H1 (cell line): Measurements from ENCODE around the gene DHRS7B. TPM values are rescaled to one million over a fixed set of nuclear protein-coding genes. Genes with fewer than 3 reads are reported as not detected.

Experiments used
- CTCF ChIA-PET: fragments of 300-600 bp; sonication (Branson Sonifier 250); formaldehyde crosslinking; loops from one replicate; lab custom pipeline; 2021; ENCODE audit not compliant: partially characterized antibody; lab: Charles Lee
- POLR2A ChIA-PET: fragments of 300-600 bp; sonication (Branson Sonifier 250); formaldehyde crosslinking; loops from one replicate; lab custom pipeline; 2021; ENCODE audit warnings: inconsistent platforms; ENCODE audit not compliant: partially characterized antibody; lab: Charles Lee
- DNase-seq, 2 experiments: peaks; one replicate each; pipeline versions ENCODE4 v3.0.0 to v3.0.0-alpha.2; 2010 to 2022; ENCODE audit warnings: low spot score in 2 of 2, low read depth in 1 of 2, mixed read lengths in 1 of 2
- FAIRE-seq: peaks from 2 replicates; lab custom pipeline; 2011; peaks lifted over from hg19 to GRCh38; lab: Jason Lieb, UNC
- H2AFZ ChIP-seq: 2 replicates; pipeline ENCODE4 v1.8.1; 2012; ENCODE audit warnings: low read length, inconsistent platforms
- H2AK5ac ChIP-seq: 2 replicates; pipeline ENCODE4 v1.6.1; 2013; ENCODE audit warnings: low read depth, low read length
- H2BK120ac ChIP-seq: replicated peaks from 2 replicates; pipeline ENCODE3; 2013; ENCODE audit warnings: low read depth, low read length, inconsistent platforms
- H2BK12ac ChIP-seq: 2 replicates; pipeline ENCODE4 v1.6.1; 2013; ENCODE audit warnings: low read depth, low read length
- H2BK15ac ChIP-seq: 2 replicates; pipeline ENCODE4 v1.6.1; 2013; ENCODE audit warnings: low read length
- H2BK20ac ChIP-seq: 2 replicates; pipeline ENCODE4 v1.6.1; 2013; ENCODE audit warnings: low read length
- H2BK5ac ChIP-seq: 2 replicates; pipeline ENCODE4 v1.6.1; 2013; ENCODE audit warnings: low read depth, low read length
- H3K14ac ChIP-seq: 2 replicates; pipeline ENCODE4 v1.6.1; 2013; ENCODE audit warnings: inconsistent platforms; ENCODE audit not compliant: insufficient read length
- H3K18ac ChIP-seq: 2 replicates; pipeline ENCODE4 v1.6.1; 2013; ENCODE audit warnings: low read length; ENCODE audit errors: extremely low read depth
- H3K23ac ChIP-seq: 2 replicates; pipeline ENCODE4 v1.6.1; 2013; ENCODE audit warnings: inconsistent platforms; ENCODE audit not compliant: insufficient read length
- H3K23me2 ChIP-seq: 2 replicates; pipeline ENCODE4 v1.6.1; 2013; ENCODE audit warnings: low read depth, low read length
- H3K27ac ChIP-seq: 2 replicates; pipeline ENCODE4 v1.6.1; 2011; ENCODE audit warnings: low read depth, low read length, inconsistent platforms
- H3K27me3 ChIP-seq, 4 experiments: replicated peaks in 1 of 4; 1 replicate in 1 of 4; 2 replicates in 3 of 4; pipeline versions ENCODE4 v1.6.1 to v1.8.1; 2011 to 2013; ENCODE audit warnings: low read length in 3 of 4, mild to moderate bottlenecking in 3 of 4, inconsistent platforms in 2 of 4, mixed read lengths in 2 of 4, moderate library complexity in 1 of 4; ENCODE audit not compliant: control insufficient read depth in 3 of 4, insufficient read depth in 3 of 4; ENCODE audit errors: extremely low read depth in 1 of 4
- H3K36me3 ChIP-seq, 4 experiments: 2 replicates each; pipeline versions ENCODE4 v1.6.1 to v1.8.1; 2011 to 2013; ENCODE audit warnings: mild to moderate bottlenecking in 4 of 4, low read length in 3 of 4, moderate library complexity in 2 of 4, control low read depth in 1 of 4, inconsistent platforms in 1 of 4; ENCODE audit not compliant: insufficient read depth in 4 of 4, control insufficient read depth in 2 of 4
- H3K4ac ChIP-seq: replicated peaks from 2 replicates; pipeline ENCODE3; 2013; ENCODE audit warnings: low read length, low read depth, mixed read lengths, inconsistent platforms; ENCODE audit not compliant: insufficient read length
- H3K4me1 ChIP-seq, 4 experiments: replicated peaks in 1 of 4; 1 replicate in 1 of 4; 2 replicates in 3 of 4; pipeline versions ENCODE4 v1.6.1 to v1.8.1; 2011 to 2013; ENCODE audit warnings: low read length in 3 of 4, inconsistent platforms in 2 of 4, mixed read lengths in 1 of 4; ENCODE audit not compliant: insufficient read depth in 4 of 4, control insufficient read depth in 3 of 4
- H3K4me2 ChIP-seq, 2 experiments: 2 replicates each; pipeline versions ENCODE4 v1.6.1 to v1.8.1; 2011 to 2013; ENCODE audit warnings: low read depth in 2 of 2, low read length in 2 of 2, control low read depth in 1 of 2, inconsistent platforms in 1 of 2, mild to moderate bottlenecking in 1 of 2; ENCODE audit not compliant: insufficient read depth in 1 of 2
- H3K4me3 ChIP-seq, 4 experiments: fragments of 200-600, 300-600 bp in 1 of 4; sonication (generic), shearing (Covaris generic), sonication (Bioruptor Twin) in 1 of 4; 2 replicates each; pipeline versions ENCODE4 v1.5.1 to v1.8.1; 2011 to 2016; ENCODE audit warnings: low read length in 4 of 4, low read depth in 3 of 4, control low read depth in 2 of 4, inconsistent platforms in 2 of 4, mild to moderate bottlenecking in 2 of 4, mixed read lengths in 1 of 4, moderate library complexity in 1 of 4; ENCODE audit not compliant: insufficient read depth in 2 of 4; ENCODE audit errors: extremely low read depth in 1 of 4
- H3K56ac ChIP-seq: replicated peaks from 2 replicates; pipeline ENCODE3; 2013; ENCODE audit warnings: low read depth, mild to moderate bottlenecking, mixed read lengths, low read length, inconsistent platforms; ENCODE audit not compliant: insufficient read length
- H3K79me1 ChIP-seq: 2 replicates; pipeline ENCODE4 v1.6.1; 2013; ENCODE audit warnings: low read depth, low read length, control low read depth
- H3K79me2 ChIP-seq, 2 experiments: 2 replicates each; pipeline versions ENCODE4 v1.6.1 to v1.8.1; 2012 to 2013; ENCODE audit warnings: low read length in 2 of 2, mild to moderate bottlenecking in 2 of 2, inconsistent platforms in 1 of 2; ENCODE audit not compliant: insufficient read depth in 2 of 2, control insufficient read depth in 1 of 2
- H3K9ac ChIP-seq, 4 experiments: replicated peaks in 1 of 4; 1 replicate in 1 of 4; 2 replicates in 3 of 4; pipeline versions ENCODE4 v1.6.1 to v1.8.1; 2011 to 2013; ENCODE audit warnings: low read depth in 3 of 4, low read length in 3 of 4, control low read depth in 2 of 4, mild to moderate bottlenecking in 2 of 4, moderate library complexity in 2 of 4, inconsistent platforms in 1 of 4; ENCODE audit errors: extremely low read depth in 1 of 4
- H3K9me3 ChIP-seq, 2 experiments: 2 replicates each; pipeline versions ENCODE4 v1.6.1 to v1.8.1; 2012 to 2013; ENCODE audit warnings: mild to moderate bottlenecking in 2 of 2, moderate library complexity in 2 of 2, control low read depth in 1 of 2, inconsistent platforms in 1 of 2, low read depth in 1 of 2, low read length in 1 of 2, mixed read lengths in 1 of 2; ENCODE audit not compliant: insufficient read depth in 2 of 2
- H4K20me1 ChIP-seq, 2 experiments: replicated peaks in 1 of 2; 2 replicates each; pipeline versions ENCODE3 to v1.8.1; 2011 to 2013; ENCODE audit warnings: inconsistent platforms in 2 of 2, low read length in 2 of 2, mild to moderate bottlenecking in 1 of 2; ENCODE audit not compliant: insufficient read depth in 2 of 2, control insufficient read depth in 1 of 2
- H4K5ac ChIP-seq: 2 replicates; pipeline ENCODE4 v1.6.1; 2013; ENCODE audit warnings: low read length, low read depth, mixed read lengths, inconsistent platforms; ENCODE audit not compliant: insufficient read length
- H4K8ac ChIP-seq: 2 replicates; pipeline ENCODE4 v1.8.0; 2013; ENCODE audit warnings: mild to moderate bottlenecking, moderate library complexity, low read length, inconsistent platforms; ENCODE audit not compliant: insufficient read depth; ENCODE audit errors: extremely low read depth
- H4K91ac ChIP-seq: replicated peaks from 2 replicates; pipeline ENCODE3; 2013; ENCODE audit warnings: low read length, mixed read lengths, inconsistent platforms; ENCODE audit not compliant: insufficient read length
- ATF3 ChIP-seq: IDR thresholded peaks from 2 replicates; pipeline ENCODE4 v1.6.1; 2011; ENCODE audit warnings: low read depth, mild to moderate bottlenecking, low read length; ENCODE audit not compliant: insufficient read depth
- CBX5 ChIP-seq: fragments of 300-800, 300-1000 bp; sonication (generic); IDR thresholded peaks from 2 replicates; pipeline ENCODE4 v1.7.1; 2016; ENCODE audit warnings: antibody characterized with exemption, low read length, low read depth
- EP300 ChIP-seq, 2 experiments: IDR thresholded peaks; 1 replicate in 1 of 2; 2 replicates in 1 of 2; pipeline ENCODE4 v1.6.1; 2011 to 2012; ENCODE audit warnings: low read depth in 2 of 2, low read length in 2 of 2, mild to moderate bottlenecking in 2 of 2, borderline replicate concordance in 1 of 2, inconsistent platforms in 1 of 2, moderate library complexity in 1 of 2
- JUN ChIP-seq: IDR thresholded peaks from 2 replicates; pipeline ENCODE4 v1.6.1; 2011; ENCODE audit warnings: low read depth, mild to moderate bottlenecking, improper control_type of control experiment, low read length
- JUND ChIP-seq: IDR thresholded peaks from 2 replicates; pipeline ENCODE4 v1.6.1; 2011; ENCODE audit warnings: mild to moderate bottlenecking, improper control_type of control experiment, low read length
- KDM4A ChIP-seq: IDR thresholded peaks from one replicate; pipeline ENCODE4 v1.7.1; 2012; ENCODE audit warnings: low read depth, mild to moderate bottlenecking, moderate library complexity, low read length, inconsistent platforms; ENCODE audit not compliant: severe bottlenecking
- NRF1 ChIP-seq: IDR thresholded peaks from 2 replicates; pipeline ENCODE4 v1.6.1; 2011; ENCODE audit warnings: mild to moderate bottlenecking, low read depth, low read length, improper control_type of control experiment
- PHF8 ChIP-seq: fragments of 200-600 bp; sonication (generic); conservative IDR thresholded peaks from 2 replicates; pipeline ENCODE4 v1.7.1; 2012; ENCODE audit warnings: low read depth, mild to moderate bottlenecking, inconsistent platforms, low read length, moderate library complexity
- SP1 ChIP-seq: IDR thresholded peaks from 2 replicates; pipeline ENCODE4 v1.6.1; 2011; ENCODE audit warnings: low read depth, low read length
- TBP ChIP-seq: IDR thresholded peaks from 2 replicates; pipeline ENCODE4 v1.6.1; 2011; ENCODE audit warnings: low read depth, low read length, improper control_type of control experiment
- WGBS, 2 experiments: shearing (Covaris generic) in 1 of 2; methylation state at CpG; one replicate each; pipeline versions ENCODE4 v1.1.6 to v1.1.7; 2013 to 2015; ENCODE audit warnings: low lambda C conversion rate in 2 of 2, mixed read lengths in 2 of 2, inconsistent platforms in 1 of 2, low coverage in 1 of 2, missing lambda C conversion rate in 1 of 2; ENCODE audit not compliant: insufficient replicate concordance in 2 of 2, insufficient coverage in 1 of 2, insufficient read length in 1 of 2; ENCODE audit errors: extremely low coverage in 1 of 2, missing lambda C conversion rate in 1 of 2; 5-methylcytosine and 5-hydroxymethylcytosine counted together
- polyA plus RNA-seq, 7 experiments: library from polyadenylated mRNA; depleted of rRNA in 3 of 7; stranded (reverse) in 5 of 7; unstranded in 2 of 7; fragments of >200 nt in 5 of 7; fragments of 200-250 nt in 2 of 7; gene quantifications; 1 replicate in 5 of 7; 2 replicates in 1 of 7; 4 replicates in 1 of 7; pipeline versions ENCODE4 v1.2.1 to v1.2.3, GENCODE V29; 2011 to 2013; ENCODE audit warnings: missing spikeins in 2 of 7, mixed read lengths in 2 of 7
- total RNA-seq: library from RNA; stranded (reverse); fragmentation: NEBNext Ultra II Directional; extraction: Animal tissue kit (Norgen Biotek cat#: 25700); gene quantifications from 2 replicates; pipeline ENCODE4 v1.2.1, GENCODE V29; 2021
- TF ChIP-seq, protein P1 (sequence below), 3 experiments: IDR thresholded peaks; 1 replicate in 2 of 3; 2 replicates in 1 of 3; pipeline versions ENCODE4 v1.5.1 to v1.6.1; 2011; ENCODE audit warnings: low read length in 3 of 3, mild to moderate bottlenecking in 3 of 3, inconsistent platforms in 2 of 3, low read depth in 1 of 3, moderate library complexity in 1 of 3; ENCODE audit not compliant: insufficient read depth in 1 of 3; ENCODE audit errors: control extremely low read depth in 1 of 3

The DHRS7B gene
- total and polyA plus RNA-seq, 2 of the 8 experiments (the other 6 are each of a cell fraction or from before 2014, with no cell fraction given): 11.0 to 27.9 TPM

- Histone ChIP-seq H4K5ac (no peak overlapping the region), H3K18ac (no peak overlapping the region), H4K20me1 (no peaks in the 10 kb centered on the region), H3K79me1 (no peaks in the 10 kb centered on the region; the same call in 1 of the 2 replicates), H4K91ac (no peak overlapping the region), H3K4ac (no peak overlapping the region), H3K14ac (no peak overlapping the region), H4K8ac (no peak overlapping the region), H3K27ac (no peak overlapping the region), H2BK5ac (no peak overlapping the region), H3K9me3 (no peaks in the 10 kb centered on the region), H3K4me1 (no peaks in the 10 kb centered on the region), H2BK20ac (no peak overlapping the region), H3K23ac (no peak overlapping the region), H3K79me2 (no peaks in the 10 kb centered on the region), H2AFZ (no peak overlapping the region), H3K4me3 (no peak overlapping the region), H3K9ac (no peak overlapping the region), H3K36me3 (no peaks in the 10 kb centered on the region), H3K4me2 (no peak overlapping the region), H3K23me2 (no peaks in the 10 kb centered on the region), H2BK12ac (no peak overlapping the region), H3K56ac (no peak overlapping the region), H2BK15ac (no peak overlapping the region), H2AK5ac (no peak overlapping the region), H3K27me3 (no peaks in the 10 kb centered on the region), H2BK120ac (no peak overlapping the region)
- 87% methylated on average over 6 of the region's 6 CpGs; no CpG with 5 or more reads in 1 of the 2 experiments for WGBS, 2 experiments
- DNase-seq (no peak), FAIRE-seq (no peak)
- POLR2A ChIA-PET: interaction anchor here (0.7 to 1.3 kb wide), 3 partner anchors 10 to 30 kb away, joined by 3 to 4 read pairs (median 4); no protein-coding TSS in a partner anchor
- CTCF ChIA-PET: interaction anchor here (0.8 to 1.9 kb wide), 3 partner anchors 9 to 69 kb away, joined by 3 to 16 read pairs (median 6); no protein-coding TSS in a partner anchor
- TF ChIP-seq CBX5: no peak
- TF ChIP-seq JUND: no peak
- TF ChIP-seq, protein P1, sequence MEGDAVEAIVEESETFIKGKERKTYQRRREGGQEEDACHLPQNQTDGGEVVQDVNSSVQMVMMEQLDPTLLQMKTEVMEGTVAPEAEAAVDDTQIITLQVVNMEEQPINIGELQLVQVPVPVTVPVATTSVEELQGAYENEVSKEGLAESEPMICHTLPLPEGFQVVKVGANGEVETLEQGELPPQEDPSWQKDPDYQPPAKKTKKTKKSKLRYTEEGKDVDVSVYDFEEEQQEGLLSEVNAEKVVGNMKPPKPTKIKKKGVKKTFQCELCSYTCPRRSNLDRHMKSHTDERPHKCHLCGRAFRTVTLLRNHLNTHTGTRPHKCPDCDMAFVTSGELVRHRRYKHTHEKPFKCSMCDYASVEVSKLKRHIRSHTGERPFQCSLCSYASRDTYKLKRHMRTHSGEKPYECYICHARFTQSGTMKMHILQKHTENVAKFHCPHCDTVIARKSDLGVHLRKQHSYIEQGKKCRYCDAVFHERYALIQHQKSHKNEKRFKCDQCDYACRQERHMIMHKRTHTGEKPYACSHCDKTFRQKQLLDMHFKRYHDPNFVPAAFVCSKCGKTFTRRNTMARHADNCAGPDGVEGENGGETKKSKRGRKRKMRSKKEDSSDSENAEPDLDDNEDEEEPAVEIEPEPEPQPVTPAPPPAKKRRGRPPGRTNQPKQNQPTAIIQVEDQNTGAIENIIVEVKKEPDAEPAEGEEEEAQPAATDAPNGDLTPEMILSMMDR (IDR thresholded peaks at IDR 0.05; ENCODE audit: control extremely low read depth in 1 of 3, insufficient read depth in 1 of 3, low read depth in 1 of 3, low read length in 3 of 3): no peak
- no peak for TF ChIP-seq JUN
- TF ChIP-seq ATF3: no peak
- no peak for TF ChIP-seq KDM4A
- no peak for TF ChIP-seq TBP
- TF ChIP-seq NRF1: no peak
- TF ChIP-seq PHF8: no peak
- TF ChIP-seq EP300 (IDR thresholded peaks at IDR 0.05; ENCODE audit: borderline replicate concordance in 1 of 2, low read depth in 2 of 2, low read length in 2 of 2): no peak
- TF ChIP-seq SP1: no peak
Observed at GRCh38 chr17:21164216-21164615, 37.5 kb downstream of the DHRS7B start.
